ENCODE data around the gene CTSZ. TPM values are rescaled to one million over a fixed set of nuclear protein-coding genes. Genes with fewer than 3 reads are reported as not detected.
"Not testable (repeated sequence)": the region's sequence is repeated elsewhere in the genome, so short reads cannot be mapped to it uniquely, and the experiment has no call there.

CTSZ gene
- total RNA-seq, 1 donor from 2014 or later: 61.4 TPM

DNA sequence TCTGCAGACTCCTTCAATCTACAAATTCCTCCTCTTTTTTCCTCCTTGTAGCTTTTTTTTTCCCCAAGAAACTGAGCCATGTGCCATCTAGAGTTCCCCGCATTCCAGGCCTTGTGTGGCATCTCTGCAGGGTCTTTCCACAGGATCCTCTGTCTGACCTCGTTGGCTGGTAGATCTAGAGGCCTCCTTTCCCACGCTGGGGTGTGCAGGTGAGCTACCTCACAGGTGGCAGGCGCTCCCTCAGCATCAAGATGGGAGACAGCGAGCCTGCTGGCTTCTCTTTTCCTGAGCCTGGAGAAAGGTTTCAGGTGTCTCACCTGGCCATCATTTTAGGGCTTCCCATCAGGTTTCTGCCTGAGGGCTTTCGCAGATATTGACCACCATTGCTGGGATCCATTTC lies 35.6 kb downstream of the CTSZ start:
- Mint-ChIP-seq H3K27me3 (no peaks in the 10 kb centered on the region), H3K9me3 (ENCODE audit: low read depth) (peaks cover 10% of the 10 kb centered on the region), H3K36me3 (ENCODE audit: insufficient read depth) (no peaks in the 10 kb centered on the region), H3K4me3 (ENCODE audit: low read depth) (no peak overlapping the region), H3K4me1 (ENCODE audit: low read depth) (no peaks in the 10 kb centered on the region), H3K27ac (no peak overlapping the region)
- TF ChIP-seq, protein P1, sequence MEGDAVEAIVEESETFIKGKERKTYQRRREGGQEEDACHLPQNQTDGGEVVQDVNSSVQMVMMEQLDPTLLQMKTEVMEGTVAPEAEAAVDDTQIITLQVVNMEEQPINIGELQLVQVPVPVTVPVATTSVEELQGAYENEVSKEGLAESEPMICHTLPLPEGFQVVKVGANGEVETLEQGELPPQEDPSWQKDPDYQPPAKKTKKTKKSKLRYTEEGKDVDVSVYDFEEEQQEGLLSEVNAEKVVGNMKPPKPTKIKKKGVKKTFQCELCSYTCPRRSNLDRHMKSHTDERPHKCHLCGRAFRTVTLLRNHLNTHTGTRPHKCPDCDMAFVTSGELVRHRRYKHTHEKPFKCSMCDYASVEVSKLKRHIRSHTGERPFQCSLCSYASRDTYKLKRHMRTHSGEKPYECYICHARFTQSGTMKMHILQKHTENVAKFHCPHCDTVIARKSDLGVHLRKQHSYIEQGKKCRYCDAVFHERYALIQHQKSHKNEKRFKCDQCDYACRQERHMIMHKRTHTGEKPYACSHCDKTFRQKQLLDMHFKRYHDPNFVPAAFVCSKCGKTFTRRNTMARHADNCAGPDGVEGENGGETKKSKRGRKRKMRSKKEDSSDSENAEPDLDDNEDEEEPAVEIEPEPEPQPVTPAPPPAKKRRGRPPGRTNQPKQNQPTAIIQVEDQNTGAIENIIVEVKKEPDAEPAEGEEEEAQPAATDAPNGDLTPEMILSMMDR (IDR thresholded peaks at IDR 0.05; ENCODE audit: unreplicated experiment): no peak
- no peak for DNase-seq (ENCODE audit: low spot score, unreplicated experiment)

DNA sequence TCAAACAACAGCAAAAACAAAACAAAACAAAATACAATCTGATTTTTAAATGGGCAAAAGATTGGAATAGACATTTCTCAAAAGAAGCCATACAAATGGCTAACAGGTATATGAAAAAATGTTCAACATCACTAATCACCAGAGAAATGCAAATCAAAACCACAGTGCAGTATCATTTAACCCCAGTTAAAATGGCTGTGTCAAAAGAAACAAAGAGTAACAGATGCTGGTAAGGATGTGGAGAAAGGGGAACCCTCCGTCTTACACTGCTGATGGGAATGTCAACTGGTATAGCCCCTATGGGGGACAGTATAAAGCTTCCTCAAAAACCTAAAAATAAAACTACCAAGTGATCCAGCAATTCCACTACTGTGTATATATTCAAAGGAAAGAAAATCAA lies 36.9 kb downstream of the CTSZ start:
- TF ChIP-seq, protein P1 (IDR thresholded peaks at IDR 0.05; ENCODE audit: unreplicated experiment): no peak
- H3K4me3 Mint-ChIP-seq (ENCODE audit: low read depth): no peak overlapping the region
- DNase-seq (ENCODE audit: low spot score, unreplicated experiment): no peak
- H3K36me3 Mint-ChIP-seq (ENCODE audit: insufficient read depth): no peaks in the 10 kb centered on the region
- no peaks in the 10 kb centered on the region for H3K4me1 Mint-ChIP-seq (ENCODE audit: low read depth)
- H3K27ac Mint-ChIP-seq: no peak overlapping the region
- H3K9me3 Mint-ChIP-seq (ENCODE audit: low read depth): peaks cover 6% of the 10 kb centered on the region
- no peaks in the 10 kb centered on the region for H3K27me3 Mint-ChIP-seq

DNA sequence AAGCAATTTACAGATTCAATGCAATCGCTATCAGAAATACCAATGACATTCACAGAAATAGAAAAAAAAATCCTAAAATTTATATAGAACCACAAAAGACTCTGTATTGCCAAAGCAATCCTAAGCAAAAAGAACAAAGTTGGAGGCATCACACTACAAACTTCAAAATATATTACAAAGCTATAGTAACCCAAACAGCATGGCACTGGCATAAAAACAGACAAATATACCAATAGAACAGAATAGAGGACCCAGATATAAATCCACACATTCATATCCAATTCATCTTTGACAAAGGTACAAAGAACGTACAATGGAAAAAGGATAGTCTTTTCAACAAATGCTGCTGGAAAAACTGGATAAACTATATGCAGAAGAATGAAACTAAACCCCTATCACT lies 37.6 kb downstream of the CTSZ start:
- no peak overlapping the region for H3K4me3 Mint-ChIP-seq (ENCODE audit: low read depth)
- no peaks in the 10 kb centered on the region for H3K4me1 Mint-ChIP-seq (ENCODE audit: low read depth)
- DNase-seq (ENCODE audit: low spot score, unreplicated experiment): no peak
- peaks cover 6% of the 10 kb centered on the region for H3K9me3 Mint-ChIP-seq (ENCODE audit: low read depth)
- no peaks in the 10 kb centered on the region for H3K36me3 Mint-ChIP-seq (ENCODE audit: insufficient read depth)
- H3K27me3 Mint-ChIP-seq: peaks cover 3% of the 10 kb centered on the region
- TF ChIP-seq, protein P1 (IDR thresholded peaks at IDR 0.05; ENCODE audit: unreplicated experiment): no peak
- H3K27ac Mint-ChIP-seq: no peak overlapping the region

DNA sequence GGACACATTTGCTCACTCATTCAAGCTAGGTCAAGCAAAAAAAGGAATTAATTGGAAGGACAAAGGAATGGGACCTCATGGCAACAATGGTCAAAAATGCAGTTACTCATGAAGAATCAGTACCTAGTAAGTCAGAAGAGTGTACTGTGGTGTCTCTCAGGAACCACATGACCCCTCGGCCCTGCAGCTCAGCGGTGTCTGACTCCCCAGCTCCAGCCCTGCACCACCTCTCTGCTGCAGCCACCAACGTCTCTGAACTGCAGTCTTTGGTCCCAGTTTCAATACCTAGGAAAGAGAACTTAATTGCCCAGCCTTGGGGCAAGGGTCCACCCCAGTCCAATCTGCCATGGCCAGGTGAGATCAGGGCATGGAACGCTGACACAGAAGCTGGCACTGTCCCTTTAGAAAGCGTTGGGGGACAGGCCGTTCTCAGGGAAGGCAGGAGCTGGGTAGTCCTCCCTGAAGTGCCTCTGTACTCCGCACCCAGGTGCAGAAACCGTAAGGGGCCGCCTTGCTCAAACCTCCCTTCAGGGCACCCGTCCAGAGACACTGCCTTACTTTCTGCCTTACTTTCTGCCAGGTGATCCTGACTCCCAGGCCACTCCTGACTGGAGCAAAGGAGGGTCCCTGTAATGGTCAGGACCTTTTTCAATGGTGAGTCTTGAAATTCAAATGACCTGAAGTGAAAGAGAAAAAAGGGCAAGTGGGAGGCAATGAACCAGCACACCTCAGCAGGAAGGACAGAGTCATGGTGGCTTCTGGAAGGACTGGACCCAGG lies 39.2 kb downstream of the CTSZ start:
- TF ChIP-seq, protein P1 (IDR thresholded peaks at IDR 0.05; ENCODE audit: unreplicated experiment): no peak
- Mint-ChIP-seq H3K4me3 (ENCODE audit: low read depth) (no peak overlapping the region), H3K27ac (no peak overlapping the region), H3K27me3 (peaks cover 7% of the 10 kb centered on the region), H3K36me3 (ENCODE audit: insufficient read depth) (no peaks in the 10 kb centered on the region), H3K9me3 (ENCODE audit: low read depth) (peaks cover 6% of the 10 kb centered on the region), H3K4me1 (ENCODE audit: low read depth) (no peaks in the 10 kb centered on the region)
- no peak for DNase-seq (ENCODE audit: low spot score, unreplicated experiment)

DNA sequence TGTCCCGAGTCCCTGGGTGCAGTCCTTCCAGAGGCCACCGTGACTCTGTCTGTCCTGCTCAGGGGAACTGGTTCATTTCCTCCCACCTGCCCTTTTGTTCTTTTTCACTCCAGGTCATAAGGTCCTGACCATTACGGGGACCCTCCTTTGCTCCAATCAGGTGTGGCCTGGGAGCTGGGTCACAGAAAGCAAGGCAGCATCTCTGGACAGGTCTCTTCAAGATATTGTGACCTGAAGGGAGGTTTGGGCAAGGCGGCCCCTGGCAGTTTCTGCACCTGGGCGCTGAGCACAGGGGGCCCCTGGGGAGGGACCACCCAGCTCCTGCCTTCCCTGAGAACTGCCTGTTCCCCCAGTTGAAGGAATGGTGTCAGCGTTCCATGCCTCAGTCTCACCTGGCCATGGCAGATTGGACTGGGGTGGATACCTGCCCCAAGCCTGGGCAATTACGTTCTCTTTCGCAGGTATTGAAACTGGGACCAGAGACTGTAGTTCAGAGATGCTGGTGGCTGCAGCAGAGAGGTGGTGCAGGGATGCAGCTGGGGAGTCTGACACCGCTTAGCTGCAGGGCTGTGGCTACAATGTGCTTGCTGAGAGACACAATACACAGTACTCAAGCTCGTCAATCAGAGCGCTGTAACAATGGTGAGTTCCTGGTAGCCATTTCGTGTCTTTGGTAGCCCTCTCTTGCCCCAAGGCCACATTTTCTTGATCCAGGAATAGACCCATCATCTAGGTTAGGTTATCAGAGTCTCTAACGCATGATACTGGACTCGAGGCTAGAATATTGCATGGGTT lies 41.6 kb downstream of the CTSZ start:
- Mint-ChIP-seq H3K4me3 (ENCODE audit: low read depth) (no peak overlapping the region), H3K4me1 (ENCODE audit: low read depth) (no peaks in the 10 kb centered on the region), H3K27me3 (peaks cover 9% of the 10 kb centered on the region), H3K27ac (no peak overlapping the region), H3K36me3 (ENCODE audit: insufficient read depth) (no peaks in the 10 kb centered on the region), H3K9me3 (ENCODE audit: low read depth) (peaks cover 8% of the 10 kb centered on the region)
- TF ChIP-seq, protein P1 (IDR thresholded peaks at IDR 0.05; ENCODE audit: unreplicated experiment): no peak
- no peak for DNase-seq (ENCODE audit: low spot score, unreplicated experiment)

DNA sequence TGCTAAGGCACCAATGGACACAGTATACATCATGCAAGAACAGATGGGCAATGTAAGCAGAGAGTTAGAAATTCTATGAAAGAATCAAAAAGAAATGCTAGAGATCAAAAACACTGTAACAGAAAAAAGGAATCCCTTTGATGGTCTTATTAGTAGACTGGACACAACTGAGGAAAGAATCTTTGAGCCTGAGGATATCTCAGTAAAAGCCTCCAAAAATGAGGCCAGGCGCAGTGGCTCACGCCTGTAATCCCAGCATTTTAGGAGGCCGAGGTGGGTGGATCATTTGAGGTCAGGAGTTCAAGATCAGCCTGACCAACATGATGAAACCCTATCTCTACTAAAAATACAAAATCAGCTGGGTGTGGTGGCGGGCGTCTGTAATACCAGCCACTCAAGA lies 43.1 kb downstream of the CTSZ start:
- H3K27ac Mint-ChIP-seq; H3K4me3 Mint-ChIP-seq (ENCODE audit: low read depth); H3K9me3 Mint-ChIP-seq (ENCODE audit: low read depth); H3K4me1 Mint-ChIP-seq (ENCODE audit: low read depth); DNase-seq (ENCODE audit: low spot score, unreplicated experiment); H3K36me3 Mint-ChIP-seq (ENCODE audit: insufficient read depth): not testable (repeated sequence)
- H3K27me3 Mint-ChIP-seq: peaks cover 13% of the 10 kb centered on the region
